SH-SY5Y (cell line): ENCODE data around the gene EXOC6B.

ENCODE experiments used
- GATA2 ChIP-seq: IDR thresholded peaks from 2 replicates; pipeline ENCODE4 v1.6.1; 2011; ENCODE audit warnings: mild to moderate bottlenecking, low read depth, low read length
- GATA3 ChIP-seq: IDR thresholded peaks from 2 replicates; pipeline ENCODE4 v1.6.1; 2011; ENCODE audit warnings: low read depth, mild to moderate bottlenecking, low read length, moderate library complexity

Gene EXOC6B

GRCh38 chr2:72821118-72821517 is 4.7 kb downstream of the EXOC6B start:
- no peak for TF ChIP-seq GATA2
- no peak for TF ChIP-seq GATA3

GRCh38 chr2:72819501-72819900 is 6.3 kb downstream of the EXOC6B start:
- TF ChIP-seq GATA3 (no peak), GATA2 (no peak)

GRCh38 chr2:72815655-72816278 is 10.1 kb downstream of the EXOC6B start:
- TF ChIP-seq GATA3 (no peak), GATA2 (no peak)

GRCh38 chr2:72813841-72814240 is 12.0 kb downstream of the EXOC6B start:
- TF ChIP-seq GATA3 (no peak), GATA2 (no peak)

- TF ChIP-seq GATA3 (no peak), GATA2 (no peak)
Measured at GRCh38 chr2:72810165-72810564, 15.7 kb downstream of the EXOC6B start.

- TF ChIP-seq GATA2 (no peak), GATA3 (no peak)
Measured at GRCh38 chr2:72809095-72809494, 16.7 kb downstream of the EXOC6B start.

GRCh38 chr2:72806280-72806945 is 19.4 kb downstream of the EXOC6B start:
- no peak for TF ChIP-seq GATA3
- no peak for TF ChIP-seq GATA2

GRCh38 chr2:72803626-72804320 is 22.1 kb downstream of the EXOC6B start:
- TF ChIP-seq GATA3 (no peak), GATA2 (no peak)

- TF ChIP-seq GATA3, result no peak
- TF ChIP-seq GATA2, result no peak
Measured at GRCh38 chr2:72803151-72803550, 22.7 kb downstream of the EXOC6B start.

GRCh38 chr2:72800492-72800891 is 25.3 kb downstream of the EXOC6B start:
- TF ChIP-seq GATA3 (no peak), GATA2 (no peak)

- no peak for TF ChIP-seq GATA2
- no peak for TF ChIP-seq GATA3
Measured at GRCh38 chr2:72797740-72798139, 28.1 kb downstream of the EXOC6B start.

- TF ChIP-seq GATA3 (no peak), GATA2 (no peak)
Measured at GRCh38 chr2:72796766-72797165, 29.1 kb downstream of the EXOC6B start.

GRCh38 chr2:72794572-72794971 is 31.3 kb downstream of the EXOC6B start:
- TF ChIP-seq GATA3 (no peak), GATA2 (no peak)

GRCh38 chr2:72793798-72794440 is 31.9 kb downstream of the EXOC6B start:
- TF ChIP-seq GATA3 (no peak), GATA2 (no peak)

- TF ChIP-seq GATA3 (no peak), GATA2 (no peak)
Measured at GRCh38 chr2:72789241-72789640, 36.6 kb downstream of the EXOC6B start.
